Measurements from ENCODE around the gene MYBL2.
"Not testable (repeated sequence)": the region's sequence is repeated elsewhere in the genome, so short reads cannot be mapped to it uniquely, and the experiment has no call there.

MYBL2 gene

GRCh38 chr20:43666376-43667328 lies at the start of gene MYBL2:
Gene MYBL2 (plus strand): TSS chr20:43667114. CDS start chr20:43667284, 170 bp downstream.
- H3K4me3 ChIP-seq (ENCODE audit: low read depth, low read length) = peak within 1 kb of the TSS; percentile 55
- TF ChIP-seq CTCF (IDR thresholded peaks at IDR 0.05; ENCODE audit: low read depth, low read length) = no peak

GRCh38 chr20:43631598-43631997 lies 35.3 kb upstream of the MYBL2 start:
- no peak for TF ChIP-seq CTCF (IDR thresholded peaks at IDR 0.05; ENCODE audit: low read depth, low read length)

GRCh38 chr20:43636429-43636828 lies 30.5 kb upstream of the MYBL2 start:
- H3K4me3 ChIP-seq (ENCODE audit: low read depth, low read length) = no peak overlapping the region
- TF ChIP-seq CTCF (IDR thresholded peaks at IDR 0.05; ENCODE audit: low read depth, low read length) = no peak

More at GRCh38 chr20:43631598-43631997, 35.3 kb upstream of the MYBL2 start:
- H3K4me3 ChIP-seq (ENCODE audit: low read depth, low read length) = no peak overlapping the region

GRCh38 chr20:43642548-43642947 lies 24.4 kb upstream of the MYBL2 start:
- no peak for TF ChIP-seq CTCF (IDR thresholded peaks at IDR 0.05; ENCODE audit: low read depth, low read length)
- no peak overlapping the region for H3K4me3 ChIP-seq (ENCODE audit: low read depth, low read length)

- no peak for TF ChIP-seq CTCF (IDR thresholded peaks at IDR 0.05; ENCODE audit: low read depth, low read length)
- no peak overlapping the region for H3K4me3 ChIP-seq (ENCODE audit: low read depth, low read length)
These were observed 15.9 kb upstream of the MYBL2 start for GRCh38 chr20:43650997-43651525.

GRCh38 chr20:43651650-43652184 lies 15.2 kb upstream of the MYBL2 start:
- H3K4me3 ChIP-seq (ENCODE audit: low read depth, low read length) = not testable (repeated sequence)

- TF ChIP-seq CTCF (IDR thresholded peaks at IDR 0.05; ENCODE audit: low read depth, low read length) = no peak
- H3K4me3 ChIP-seq (ENCODE audit: low read depth, low read length) = no peak overlapping the region
These were observed 12.9 kb upstream of the MYBL2 start for GRCh38 chr20:43653966-43654365.

GRCh38 chr20:43655176-43655575 lies 11.7 kb upstream of the MYBL2 start:
- H3K4me3 ChIP-seq (ENCODE audit: low read depth, low read length) = not testable (repeated sequence)
